GM23338 (cell line): ENCODE data around the gene SLC2A1. TPM values are rescaled to one million over a fixed set of nuclear protein-coding genes. Genes with fewer than 3 reads are reported as not detected.

Source experiments
- ATAC-seq: fragments of 200-7000 bp; cut with Tn5 transposase; 3 replicates; pipeline ENCODE4 v1.9.1; 2020
- DNase-seq: peaks from one replicate; pipeline ENCODE4 v3.0.0-alpha.2; 2015; ENCODE audit warnings: low spot score
- H2AFZ ChIP-seq: fragments of 200-600 bp; sonication (generic); 2 replicates; pipeline ENCODE4 v1.8.0; 2016; ENCODE audit warnings: antibody characterized with exemption, mild to moderate bottlenecking, moderate library complexity
- H3F3A ChIP-seq: fragments of 200-600 bp; sonication (generic); replicated peaks from 2 replicates; pipeline ENCODE4 v1.8.0; 2017; ENCODE audit warnings: antibody characterized with exemption, mixed run types, low read depth
- H3K27ac ChIP-seq: fragments of 200-600 bp; sonication (generic); 2 replicates; pipeline ENCODE4 v1.6.1; 2016; ENCODE audit warnings: low read depth
- H3K27me3 ChIP-seq: fragments of 200-600 bp; sonication (generic); 2 replicates; pipeline ENCODE4 v1.8.0; 2016; ENCODE audit warnings: mild to moderate bottlenecking, mixed run types, moderate library complexity; ENCODE audit not compliant: insufficient read depth
- H3K36me3 ChIP-seq: fragments of 200-600 bp; sonication (generic); 2 replicates; pipeline ENCODE4 v1.8.0; 2016; ENCODE audit warnings: mild to moderate bottlenecking; ENCODE audit not compliant: insufficient read depth
- H3K4me1 ChIP-seq: fragments of 200-600 bp; sonication (generic); 2 replicates; pipeline ENCODE4 v1.8.0; 2016; ENCODE audit warnings: mild to moderate bottlenecking, moderate library complexity; ENCODE audit not compliant: insufficient read depth
- H3K4me2 ChIP-seq: fragments of 200-600 bp; sonication (generic); 2 replicates; pipeline ENCODE4 v1.7.1; 2017; ENCODE audit warnings: mixed run types
- H3K4me3 ChIP-seq: fragments of 200-600 bp; sonication (generic); 2 replicates; pipeline ENCODE4 v1.6.1; 2016; ENCODE audit warnings: mixed run types
- H3K79me2 ChIP-seq: fragments of 200-600 bp; sonication (generic); replicated peaks from 2 replicates; pipeline ENCODE4 v1.8.0; 2017; ENCODE audit warnings: mild to moderate bottlenecking; ENCODE audit not compliant: insufficient read depth
- H3K9me2 ChIP-seq: fragments of 200-600 bp; sonication (generic); 2 replicates; pipeline ENCODE4 v1.8.0; 2017; ENCODE audit not compliant: insufficient read depth
- H4K20me1 ChIP-seq: fragments of 200-600 bp; sonication (generic); replicated peaks from 2 replicates; pipeline ENCODE4 v1.8.0; 2017; ENCODE audit warnings: mild to moderate bottlenecking; ENCODE audit not compliant: insufficient read depth
- H3K27ac Mint-ChIP-seq: 2 replicates; pipeline ENCODE4 v1.8.0; 2020; ENCODE audit warnings: inconsistent platforms, mild to moderate bottlenecking, moderate library complexity, mixed read lengths
- H3K27me3 Mint-ChIP-seq: 3 replicates; pipeline ENCODE4 v1.8.0; 2022; ENCODE audit warnings: low read depth, mild to moderate bottlenecking, moderate library complexity, mixed read lengths, inconsistent platforms; ENCODE audit not compliant: insufficient read depth, poor library complexity
- H3K36me3 Mint-ChIP-seq: 3 replicates; pipeline ENCODE4 v1.8.0; 2021; ENCODE audit warnings: low read depth, mild to moderate bottlenecking, inconsistent platforms, moderate library complexity, mixed read lengths
- H3K4me1 Mint-ChIP-seq: 3 replicates; pipeline ENCODE4 v1.8.0; 2020; ENCODE audit warnings: mild to moderate bottlenecking, inconsistent platforms, mixed read lengths
- H3K4me3 Mint-ChIP-seq: 3 replicates; pipeline ENCODE4 v1.8.0; 2021; ENCODE audit warnings: moderate library complexity, mild to moderate bottlenecking, inconsistent platforms, mixed read lengths
- H3K9me3 Mint-ChIP-seq: 3 replicates; pipeline ENCODE4 v1.8.0; 2020; ENCODE audit warnings: moderate library complexity, mild to moderate bottlenecking, inconsistent platforms, mixed read lengths
- CREB1 ChIP-seq: fragments of 250-450 bp; sonication (Bioruptor Pico); IDR thresholded peaks from 2 replicates; pipeline ENCODE4 v1.5.0; 2020; ENCODE audit warnings: low read depth, mild to moderate bottlenecking, moderate library complexity
- EZH2 ChIP-seq: fragments of 200-600 bp; sonication (generic); IDR thresholded peaks from one replicate; pipeline ENCODE4 v1.8.0; 2017; ENCODE audit warnings: antibody characterized with exemption, mild to moderate bottlenecking, low read depth; ENCODE audit not compliant: unreplicated experiment
- JUNB ChIP-seq: IDR thresholded peaks from one replicate; pipeline ENCODE4 v1.6.1; 2016; ENCODE audit warnings: antibody characterized with exemption; ENCODE audit not compliant: unreplicated experiment
- NANOG ChIP-seq: IDR thresholded peaks from 2 replicates; pipeline ENCODE4 v1.6.1; 2016; ENCODE audit warnings: antibody characterized with exemption, borderline replicate concordance
- POLR2AphosphoS5 ChIP-seq: IDR thresholded peaks from 2 replicates; pipeline ENCODE4 v1.6.1; 2016; ENCODE audit warnings: antibody characterized with exemption, low read depth
- STAT1 ChIP-seq: IDR thresholded peaks from one replicate; pipeline ENCODE4 v1.6.1; 2016; ENCODE audit warnings: antibody characterized with exemption; ENCODE audit not compliant: unreplicated experiment
- ZNF114 ChIP-seq: fragments of 250-450 bp; sonication (Bioruptor Pico); IDR thresholded peaks from 2 replicates; pipeline ENCODE4 v1.5.0; 2020; ENCODE audit warnings: mild to moderate bottlenecking, moderate library complexity
- ZNF331 ChIP-seq: fragments of 250-450 bp; sonication (Bioruptor Pico); IDR thresholded peaks from 2 replicates; pipeline ENCODE4 v1.5.0; 2020; ENCODE audit warnings: low read depth, mild to moderate bottlenecking, moderate library complexity
- polyA plus RNA-seq: library from polyadenylated mRNA; unstranded; fragments of >200 nt; fragmentation: Nextera tagmentation; extraction: Ambion mirVana; gene quantifications from 2 replicates; pipeline ENCODE4 v1.2.1, GENCODE V29; 2016
- total RNA-seq: library from RNA; depleted of rRNA; stranded (reverse); fragments of >200 nt; shearing (Covaris generic); gene quantifications from 2 replicates; pipeline ENCODE4 v1.2.3, GENCODE V29; 2014
- TF ChIP-seq, protein P1 (sequence below): fragments of 250-450 bp; sonication (Bioruptor Pico); IDR thresholded peaks from 2 replicates; pipeline ENCODE4 v1.5.0; 2020; ENCODE audit warnings: mild to moderate bottlenecking, moderate library complexity
- TF ChIP-seq, protein P2 (sequence below): IDR thresholded peaks from 2 replicates; pipeline ENCODE4 v1.6.1; 2016; ENCODE audit warnings: antibody characterized with exemption
- TF ChIP-seq, protein P3 (sequence below), 2 experiments: fragments of 200-600 bp in 1 of 2; sonication (generic) in 1 of 2; conservative IDR thresholded peaks; 2 replicates each; pipeline versions ENCODE4 v1.5.1 to v1.6.1; 2016 to 2017; ENCODE audit warnings: antibody characterized with exemption in 2 of 2, low read depth in 2 of 2, mild to moderate bottlenecking in 2 of 2, moderate library complexity in 1 of 2

SLC2A1 gene
- total and polyA plus RNA-seq, 2 experiments from 2014 or later, result 66.1 to 305 TPM

DNA sequence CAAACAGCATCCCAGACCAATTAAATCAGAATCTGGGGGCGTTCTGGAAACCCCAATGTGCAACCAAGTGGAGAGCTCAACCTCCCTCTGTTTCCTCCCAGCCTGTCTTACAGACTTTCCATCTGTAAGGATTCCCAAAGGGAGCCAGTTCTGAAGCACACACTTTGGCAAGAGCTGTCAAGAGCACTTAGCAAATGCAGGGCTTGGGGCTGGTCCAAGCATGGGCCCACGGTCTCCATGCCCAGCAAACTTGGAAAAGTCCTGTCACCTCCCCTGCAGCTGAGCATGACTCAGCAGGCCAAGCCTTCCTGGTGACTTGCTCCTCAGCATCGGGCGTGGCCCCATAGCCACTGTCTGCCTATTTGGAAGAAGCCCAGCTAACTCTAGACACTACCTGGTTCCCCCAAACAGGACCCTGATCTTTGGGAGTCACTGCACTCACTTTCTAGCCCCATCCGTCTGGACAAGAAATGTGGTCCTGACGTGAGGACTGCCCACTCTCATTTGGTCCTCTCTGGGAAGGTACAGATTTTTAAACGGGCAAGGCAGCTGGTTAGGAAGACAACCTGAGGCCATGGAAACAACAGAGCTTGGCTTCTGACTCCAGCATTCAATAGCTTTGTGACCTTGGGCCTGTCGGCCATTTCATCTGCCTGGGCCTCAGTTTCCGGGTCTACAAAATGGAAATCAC lies 16.9 kb downstream of the SLC2A1 start:
- Histone ChIP-seq H3K36me3 (peaks cover 60% of the 10 kb centered on the region), H4K20me1 (peaks cover 81% of the 10 kb centered on the region), H3K4me2 (no peak overlapping the region), H3K27ac (peak overlapping the region; percentile 84), H3K4me3 (no peak overlapping the region), H3K9me2 (no peaks in the 10 kb centered on the region), H3K4me1 (peaks cover 21% of the 10 kb centered on the region; the same call in 1 of the 2 replicates), H3F3A (peaks cover 12% of the 10 kb centered on the region; the same call in 1 of the 2 replicates), H2AFZ (no peak overlapping the region), H3K79me2 (peaks cover 100% of the 10 kb centered on the region), H3K27me3 (no peaks in the 10 kb centered on the region)
- H3K9me3 Mint-ChIP-seq, result no peaks in the 10 kb centered on the region; the same call in 2 of the 3 replicates
- peak overlapping the region; percentile 39 for H3K27ac Mint-ChIP-seq
- peaks cover 84% of the 10 kb centered on the region for H3K36me3 Mint-ChIP-seq
- no peak for ATAC-seq
- TF ChIP-seq, protein P1, sequence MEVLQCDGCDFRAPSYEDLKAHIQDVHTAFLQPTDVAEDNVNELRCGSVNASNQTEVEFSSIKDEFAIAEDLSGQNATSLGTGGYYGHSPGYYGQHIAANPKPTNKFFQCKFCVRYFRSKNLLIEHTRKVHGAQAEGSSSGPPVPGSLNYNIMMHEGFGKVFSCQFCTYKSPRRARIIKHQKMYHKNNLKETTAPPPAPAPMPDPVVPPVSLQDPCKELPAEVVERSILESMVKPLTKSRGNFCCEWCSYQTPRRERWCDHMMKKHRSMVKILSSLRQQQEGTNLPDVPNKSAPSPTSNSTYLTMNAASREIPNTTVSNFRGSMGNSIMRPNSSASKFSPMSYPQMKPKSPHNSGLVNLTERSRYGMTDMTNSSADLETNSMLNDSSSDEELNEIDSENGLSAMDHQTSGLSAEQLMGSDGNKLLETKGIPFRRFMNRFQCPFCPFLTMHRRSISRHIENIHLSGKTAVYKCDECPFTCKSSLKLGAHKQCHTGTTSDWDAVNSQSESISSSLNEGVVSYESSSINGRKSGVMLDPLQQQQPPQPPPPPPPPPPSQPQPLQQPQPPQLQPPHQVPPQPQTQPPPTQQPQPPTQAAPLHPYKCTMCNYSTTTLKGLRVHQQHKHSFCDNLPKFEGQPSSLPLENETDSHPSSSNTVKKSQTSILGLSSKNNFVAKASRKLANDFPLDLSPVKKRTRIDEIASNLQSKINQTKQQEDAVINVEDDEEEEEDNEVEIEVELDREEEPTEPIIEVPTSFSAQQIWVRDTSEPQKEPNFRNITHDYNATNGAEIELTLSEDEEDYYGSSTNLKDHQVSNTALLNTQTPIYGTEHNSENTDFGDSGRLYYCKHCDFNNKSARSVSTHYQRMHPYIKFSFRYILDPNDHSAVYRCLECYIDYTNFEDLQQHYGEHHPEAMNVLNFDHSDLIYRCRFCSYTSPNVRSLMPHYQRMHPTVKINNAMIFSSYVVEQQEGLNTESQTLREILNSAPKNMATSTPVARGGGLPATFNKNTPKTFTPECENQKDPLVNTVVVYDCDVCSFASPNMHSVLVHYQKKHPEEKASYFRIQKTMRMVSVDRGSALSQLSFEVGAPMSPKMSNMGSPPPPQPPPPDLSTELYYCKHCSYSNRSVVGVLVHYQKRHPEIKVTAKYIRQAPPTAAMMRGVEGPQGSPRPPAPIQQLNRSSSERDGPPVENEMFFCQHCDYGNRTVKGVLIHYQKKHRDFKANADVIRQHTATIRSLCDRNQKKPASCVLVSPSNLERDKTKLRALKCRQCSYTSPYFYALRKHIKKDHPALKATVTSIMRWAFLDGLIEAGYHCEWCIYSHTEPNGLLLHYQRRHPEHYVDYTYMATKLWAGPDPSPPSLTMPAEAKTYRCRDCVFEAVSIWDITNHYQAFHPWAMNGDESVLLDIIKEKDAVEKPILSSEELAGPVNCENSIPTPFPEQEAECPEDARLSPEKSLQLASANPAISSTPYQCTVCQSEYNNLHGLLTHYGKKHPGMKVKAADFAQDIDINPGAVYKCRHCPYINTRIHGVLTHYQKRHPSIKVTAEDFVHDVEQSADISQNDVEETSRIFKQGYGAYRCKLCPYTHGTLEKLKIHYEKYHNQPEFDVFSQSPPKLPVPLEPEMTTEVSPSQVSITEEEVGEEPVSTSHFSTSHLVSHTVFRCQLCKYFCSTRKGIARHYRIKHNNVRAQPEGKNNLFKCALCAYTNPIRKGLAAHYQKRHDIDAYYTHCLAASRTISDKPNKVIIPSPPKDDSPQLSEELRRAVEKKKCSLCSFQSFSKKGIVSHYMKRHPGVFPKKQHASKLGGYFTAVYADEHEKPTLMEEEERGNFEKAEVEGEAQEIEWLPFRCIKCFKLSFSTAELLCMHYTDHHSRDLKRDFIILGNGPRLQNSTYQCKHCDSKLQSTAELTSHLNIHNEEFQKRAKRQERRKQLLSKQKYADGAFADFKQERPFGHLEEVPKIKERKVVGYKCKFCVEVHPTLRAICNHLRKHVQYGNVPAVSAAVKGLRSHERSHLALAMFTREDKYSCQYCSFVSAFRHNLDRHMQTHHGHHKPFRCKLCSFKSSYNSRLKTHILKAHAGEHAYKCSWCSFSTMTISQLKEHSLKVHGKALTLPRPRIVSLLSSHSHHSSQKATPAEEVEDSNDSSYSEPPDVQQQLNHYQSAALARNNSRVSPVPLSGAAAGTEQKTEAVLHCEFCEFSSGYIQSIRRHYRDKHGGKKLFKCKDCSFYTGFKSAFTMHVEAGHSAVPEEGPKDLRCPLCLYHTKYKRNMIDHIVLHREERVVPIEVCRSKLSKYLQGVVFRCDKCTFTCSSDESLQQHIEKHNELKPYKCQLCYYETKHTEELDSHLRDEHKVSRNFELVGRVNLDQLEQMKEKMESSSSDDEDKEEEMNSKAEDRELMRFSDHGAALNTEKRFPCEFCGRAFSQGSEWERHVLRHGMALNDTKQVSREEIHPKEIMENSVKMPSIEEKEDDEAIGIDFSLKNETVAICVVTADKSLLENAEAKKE, result no peak
- TF ChIP-seq ZNF114 (CRISPR knock-in tag), result no peak
- no peak for TF ChIP-seq STAT1
- no peak for TF ChIP-seq CREB1 (CRISPR knock-in tag)
- TF ChIP-seq EZH2, result no peak
- TF ChIP-seq, protein P2, sequence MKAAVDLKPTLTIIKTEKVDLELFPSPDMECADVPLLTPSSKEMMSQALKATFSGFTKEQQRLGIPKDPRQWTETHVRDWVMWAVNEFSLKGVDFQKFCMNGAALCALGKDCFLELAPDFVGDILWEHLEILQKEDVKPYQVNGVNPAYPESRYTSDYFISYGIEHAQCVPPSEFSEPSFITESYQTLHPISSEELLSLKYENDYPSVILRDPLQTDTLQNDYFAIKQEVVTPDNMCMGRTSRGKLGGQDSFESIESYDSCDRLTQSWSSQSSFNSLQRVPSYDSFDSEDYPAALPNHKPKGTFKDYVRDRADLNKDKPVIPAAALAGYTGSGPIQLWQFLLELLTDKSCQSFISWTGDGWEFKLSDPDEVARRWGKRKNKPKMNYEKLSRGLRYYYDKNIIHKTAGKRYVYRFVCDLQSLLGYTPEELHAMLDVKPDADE, result no peak
- TF ChIP-seq NANOG, result no peak
- TF ChIP-seq, protein P3, sequence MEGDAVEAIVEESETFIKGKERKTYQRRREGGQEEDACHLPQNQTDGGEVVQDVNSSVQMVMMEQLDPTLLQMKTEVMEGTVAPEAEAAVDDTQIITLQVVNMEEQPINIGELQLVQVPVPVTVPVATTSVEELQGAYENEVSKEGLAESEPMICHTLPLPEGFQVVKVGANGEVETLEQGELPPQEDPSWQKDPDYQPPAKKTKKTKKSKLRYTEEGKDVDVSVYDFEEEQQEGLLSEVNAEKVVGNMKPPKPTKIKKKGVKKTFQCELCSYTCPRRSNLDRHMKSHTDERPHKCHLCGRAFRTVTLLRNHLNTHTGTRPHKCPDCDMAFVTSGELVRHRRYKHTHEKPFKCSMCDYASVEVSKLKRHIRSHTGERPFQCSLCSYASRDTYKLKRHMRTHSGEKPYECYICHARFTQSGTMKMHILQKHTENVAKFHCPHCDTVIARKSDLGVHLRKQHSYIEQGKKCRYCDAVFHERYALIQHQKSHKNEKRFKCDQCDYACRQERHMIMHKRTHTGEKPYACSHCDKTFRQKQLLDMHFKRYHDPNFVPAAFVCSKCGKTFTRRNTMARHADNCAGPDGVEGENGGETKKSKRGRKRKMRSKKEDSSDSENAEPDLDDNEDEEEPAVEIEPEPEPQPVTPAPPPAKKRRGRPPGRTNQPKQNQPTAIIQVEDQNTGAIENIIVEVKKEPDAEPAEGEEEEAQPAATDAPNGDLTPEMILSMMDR (conservative IDR thresholded peaks at IDR 0.05; ENCODE audit: low read depth in 2 of 2), result no peak
- no peak for TF ChIP-seq ZNF331 (CRISPR knock-in tag)
- no peak; the same call in 1 of the 2 replicates for TF ChIP-seq POLR2AphosphoS5
- no peak for TF ChIP-seq JUNB
- peaks cover 19% of the 10 kb centered on the region for H3K27me3 Mint-ChIP-seq
- H3K4me1 Mint-ChIP-seq, result peaks cover 77% of the 10 kb centered on the region
- no peak for DNase-seq
- H3K4me3 Mint-ChIP-seq, result no peak overlapping the region
